Astrocyte of the cerebellum (primary cell): ENCODE measurements around the gene WDR62.

Experiments used
- DNase-seq: peaks from one replicate; pipeline ENCODE4 v3.0.0-alpha.2; 2011; ENCODE audit warnings: low read depth
- H3K4me3 ChIP-seq: 2 replicates; pipeline ENCODE4 v1.5.1; 2011; ENCODE audit warnings: mild to moderate bottlenecking, low read depth, low read length, moderate library complexity
- CTCF ChIP-seq: IDR thresholded peaks from 2 replicates; pipeline ENCODE4 v1.5.1; 2012; ENCODE audit warnings: low read length, low read depth, moderate library complexity, mild to moderate bottlenecking; ENCODE audit errors: missing control alignments
- in situ Hi-C: cut with HindIII; loops from 2 replicates; pipeline ENCODE4 v1.10.0; 2017; ENCODE audit warnings: low sequenced_read_pairs

WDR62 gene

DNA sequence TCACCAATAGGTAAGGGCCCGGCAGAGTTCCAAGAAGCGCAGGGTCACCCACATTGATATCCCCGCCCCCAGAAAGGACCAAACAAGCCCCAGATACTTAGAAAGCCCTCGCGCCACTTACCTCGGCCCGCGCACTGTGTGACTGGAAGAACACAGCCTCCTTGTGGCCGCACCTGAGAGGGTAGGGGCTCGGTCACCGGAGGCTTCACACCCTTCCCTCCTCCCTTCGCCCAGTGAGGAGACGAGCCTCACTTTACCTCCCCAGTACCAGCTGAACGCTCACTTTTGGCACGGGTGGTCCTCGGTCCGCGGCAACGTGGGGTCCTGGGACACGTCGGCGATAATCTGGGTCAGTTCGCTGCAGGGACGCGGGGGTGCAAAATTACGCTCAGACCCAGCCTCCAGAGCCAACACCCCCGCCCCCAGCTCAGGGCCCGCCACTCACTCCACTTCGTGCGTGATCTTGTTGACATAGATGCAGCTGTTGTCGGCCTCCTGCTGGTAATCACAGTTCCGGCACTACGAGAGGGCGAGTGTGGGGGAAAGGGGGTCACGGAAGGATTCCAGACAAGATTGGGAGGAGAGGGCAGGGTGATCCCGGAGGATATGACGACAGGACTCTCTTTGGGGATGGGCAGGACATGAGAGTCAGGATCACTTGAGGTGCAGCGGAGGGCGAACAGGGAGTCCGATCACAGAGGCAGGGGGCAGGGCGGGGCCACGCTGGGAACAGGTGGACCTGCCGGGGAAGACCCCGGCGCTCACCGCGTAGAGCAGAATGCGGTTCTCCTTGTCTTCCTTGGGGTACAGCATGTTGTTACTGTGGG, 59.4 kb downstream of the WDR62 start:
- peak; percentile 27 for TF ChIP-seq CTCF
- in situ Hi-C loops, result no loop called here
- peak overlapping the region; percentile 96 for H3K4me3 ChIP-seq
- DNase-seq, result no peak

GRCh38 chr19:36114721-36115452, 60.2 kb downstream of the WDR62 start, which contains the start of gene POLR2I:
Gene POLR2I (minus strand): TSS chr19:36114875. CDS start chr19:36114856, 19 bp downstream.
- in situ Hi-C loops, result no loop called here
- no peak for TF ChIP-seq CTCF
- peak within 1 kb of the TSS; percentile 96 for H3K4me3 ChIP-seq
- peak; percentile 100 for DNase-seq

DNA sequence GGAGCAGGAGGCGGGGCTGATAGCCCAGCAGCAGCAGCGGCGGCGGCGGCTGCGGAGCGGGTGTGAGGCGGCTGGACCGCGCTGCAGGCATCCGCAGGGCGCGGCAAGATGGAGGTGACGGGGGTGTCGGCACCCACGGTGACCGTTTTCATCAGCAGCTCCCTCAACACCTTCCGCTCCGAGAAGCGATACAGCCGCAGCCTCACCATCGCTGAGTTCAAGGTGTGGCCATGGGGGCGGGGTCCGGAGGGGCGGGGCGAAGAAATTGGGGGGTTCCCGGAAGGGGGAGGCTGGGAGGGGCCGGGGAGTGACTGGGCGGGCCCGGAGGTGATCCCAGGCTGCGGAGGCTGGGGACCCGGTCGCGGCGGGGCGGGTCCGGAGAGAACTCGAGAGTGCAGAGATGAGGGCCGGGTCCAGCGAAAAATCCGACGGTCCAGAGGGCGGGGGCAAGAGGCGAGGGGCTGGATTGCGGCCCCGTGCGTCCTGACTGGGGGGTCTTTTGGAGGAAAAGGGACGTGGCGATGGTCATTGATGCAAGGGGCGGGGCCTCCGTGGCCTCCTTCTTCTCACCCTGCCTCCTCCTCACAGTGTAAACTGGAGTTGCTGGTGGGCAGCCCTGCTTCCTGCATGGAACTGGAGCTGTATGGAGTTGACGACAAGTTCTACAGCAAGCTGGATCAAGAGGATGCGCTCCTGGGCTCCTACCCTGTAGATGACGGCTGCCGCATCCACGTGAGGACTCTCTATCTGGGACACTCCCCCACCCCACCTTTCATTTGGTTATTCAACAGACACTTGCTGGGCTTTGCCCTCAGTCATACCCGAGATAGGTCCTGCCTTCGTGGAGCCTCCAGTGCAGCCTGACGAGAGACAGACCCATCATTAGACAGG, 61.0 kb downstream of the WDR62 start, which contains the start of gene TBCB:
TBCB (plus strand) TSS at position 16 of the 891 bp plus-strand sequence; CDS start at position 109, 93 bp downstream.
- in situ Hi-C loops, result no loop called here
- peak within 1 kb of the TSS; percentile 96 for H3K4me3 ChIP-seq
- no peak for DNase-seq
- TF ChIP-seq CTCF, result no peak

DNA sequence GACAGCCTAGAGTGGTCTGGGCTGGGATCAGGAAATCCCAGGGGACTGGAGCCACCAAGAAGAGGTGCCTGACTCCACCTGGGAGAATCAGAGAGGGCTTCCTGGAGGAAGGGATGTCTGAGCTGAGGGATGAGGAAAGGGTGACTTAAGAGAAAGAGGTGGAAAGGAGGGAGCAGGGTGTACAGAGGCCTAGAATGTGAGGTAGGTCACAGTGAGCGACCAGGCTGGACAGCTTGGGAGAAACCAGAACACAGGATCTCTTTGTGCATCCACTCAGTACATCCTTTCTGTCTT, 61.6 kb downstream of the WDR62 start:
- in situ Hi-C loops, result no loop called here
- peak overlapping the region; percentile 96 for H3K4me3 ChIP-seq
- no peak for TF ChIP-seq CTCF

GRCh38 chr19:36120092-36120983, 65.6 kb downstream of the WDR62 start:
- no peak for TF ChIP-seq CTCF
- in situ Hi-C loops, result no loop called here
- no peak for DNase-seq
- no peak overlapping the region for H3K4me3 ChIP-seq

More for the DNA sequence above, 61.6 kb downstream of the WDR62 start:
- no peak for DNase-seq

- DNase-seq, result no peak
- in situ Hi-C loops, result no loop called here
- no peak overlapping the region for H3K4me3 ChIP-seq
- no peak for TF ChIP-seq CTCF
Observed at GRCh38 chr19:36120984-36121358, 66.3 kb downstream of the WDR62 start.
